HCT116 (cell line): ENCODE data around the gene UMAD1. TPM values are rescaled to one million over a fixed set of nuclear protein-coding genes. Genes with fewer than 3 reads are reported as not detected.

ENCODE experiments used
- ATAC-seq: fragments of 200-7000 bp; cut with Tn5 transposase; 2 replicates; pipeline ENCODE4 v1.9.1; 2020; ENCODE audit warnings: mild to moderate bottlenecking, moderate library complexity
- BruUV-seq: library from RNA; stranded (reverse); fragments of 400-500 nt; replicated peaks from 2 replicates; lab custom pipeline; 2021; lab: Mats Ljungman, UMichigan
- CTCF ChIA-PET: fragments of 300-600 bp; sonication (Branson Sonifier 250); formaldehyde crosslinking; loops from one replicate; lab custom pipeline; 2021; ENCODE audit warnings: antibody characterized with exemption; lab: Charles Lee
- POLR2A ChIA-PET: fragments of 300-600, 350-600 bp; sonication (Branson Sonifier 250); formaldehyde crosslinking; loops from one replicate; lab custom pipeline; 2021; ENCODE audit warnings: antibody characterized with exemption; lab: Charles Lee
- RAD21 ChIA-PET, 2 experiments: fragments of 300-600 bp; sonication (Branson Sonifier 250); formaldehyde crosslinking; loops; one replicate each; lab custom pipeline; 2023; ENCODE audit warnings: low total read pairs in 2 of 2; ENCODE audit not compliant: uncharacterized antibody in 2 of 2, unreplicated experiment in 2 of 2, low non-redundant PET in 1 of 2; lab: Charles Lee
- DNase-seq: peaks from one replicate; pipeline ENCODE4 v3.0.0-alpha.2; 2010; ENCODE audit warnings: low read depth, low spot score
- H2AFZ ChIP-seq: fragments of 200-600 bp; shearing (Covaris generic), sonication (generic); 2 replicates; pipeline ENCODE4 v1.6.1; 2017; ENCODE audit warnings: low read depth, mixed run types, mixed read lengths, antibody characterized with exemption, low read length; ENCODE audit not compliant: poor library complexity, severe bottlenecking
- H3K27ac ChIP-seq: 2 replicates; pipeline ENCODE4 v1.5.1; 2012; ENCODE audit warnings: low read depth, low read length
- H3K27me3 ChIP-seq: fragments of 200-600 bp; sonication (generic); 2 replicates; pipeline ENCODE4 v1.6.1; 2016; ENCODE audit warnings: mixed run types, low read length, mixed read lengths; ENCODE audit not compliant: insufficient read depth
- H3K36me3 ChIP-seq, 2 experiments: fragments of 200-500 bp in 1 of 2; fragments of 200-600 bp in 1 of 2; sonication (Bioruptor generic) in 1 of 2; sonication (generic) in 1 of 2; 2 replicates each; pipeline versions ENCODE4 v1.5.1 to v1.6.1; 2014 to 2016; ENCODE audit warnings: low read length in 2 of 2, inconsistent platforms in 1 of 2, mixed read lengths in 1 of 2, mixed run types in 1 of 2; ENCODE audit not compliant: insufficient read depth in 2 of 2, control insufficient read depth in 1 of 2
- H3K4me1 ChIP-seq, 2 experiments: fragments of 200-600 bp in 1 of 2; sonication (generic) in 1 of 2; 2 replicates each; pipeline versions ENCODE4 v1.5.1 to v1.6.1; 2012 to 2017; ENCODE audit warnings: low read length in 2 of 2, inconsistent platforms in 1 of 2, mild to moderate bottlenecking in 1 of 2, mixed read lengths in 1 of 2, mixed run types in 1 of 2, moderate library complexity in 1 of 2; ENCODE audit not compliant: insufficient read depth in 2 of 2, control insufficient read depth in 1 of 2
- H3K4me2 ChIP-seq: fragments of 200-600 bp; sonication (generic); 2 replicates; pipeline ENCODE4 v1.6.1; 2017; ENCODE audit warnings: mixed run types, low read length, mixed read lengths
- H3K4me3 ChIP-seq, 2 experiments: fragments of 200-600 bp in 1 of 2; sonication (generic) in 1 of 2; replicated peaks in 1 of 2; 2 replicates each; pipeline ENCODE4 v1.5.1; 2011 to 2016; ENCODE audit warnings: low read length in 2 of 2, control low read depth in 1 of 2, low read depth in 1 of 2, mild to moderate bottlenecking in 1 of 2, mixed read lengths in 1 of 2, mixed run types in 1 of 2
- H3K79me2 ChIP-seq: fragments of 200-600 bp; sonication (generic); 2 replicates; pipeline ENCODE4 v1.6.1; 2017; ENCODE audit warnings: mild to moderate bottlenecking, mixed run types, low read length, moderate library complexity, mixed read lengths; ENCODE audit not compliant: insufficient read depth
- H3K9ac ChIP-seq: fragments of 200-600 bp; sonication (generic); 2 replicates; pipeline ENCODE4 v1.6.1; 2016; ENCODE audit warnings: low read length, mixed read lengths
- H3K9me2 ChIP-seq: fragments of 200-600 bp; sonication (generic), shearing (Covaris generic); 2 replicates; pipeline ENCODE4 v1.6.1; 2017; ENCODE audit warnings: mixed run types, mild to moderate bottlenecking, moderate library complexity; ENCODE audit not compliant: insufficient read depth
- H3K9me3 ChIP-seq, 2 experiments: fragments of 200-500 bp in 1 of 2; fragments of 200-600 bp in 1 of 2; sonication (Bioruptor generic) in 1 of 2; sonication (generic) in 1 of 2; 2 replicates each; pipeline ENCODE4 v1.6.1; 2014 to 2017; ENCODE audit warnings: low read length in 2 of 2, mixed read lengths in 2 of 2, inconsistent platforms in 1 of 2, low read depth in 1 of 2, mild to moderate bottlenecking in 1 of 2, mixed run types in 1 of 2, moderate library complexity in 1 of 2; ENCODE audit not compliant: control insufficient read depth in 1 of 2, insufficient read depth in 1 of 2
- H4K20me1 ChIP-seq: fragments of 200-600 bp; sonication (generic), shearing (Covaris generic); 2 replicates; pipeline ENCODE4 v1.6.1; 2017; ENCODE audit warnings: mixed run types, mild to moderate bottlenecking, moderate library complexity; ENCODE audit not compliant: insufficient read depth
- ATF3 ChIP-seq: IDR thresholded peaks from 2 replicates; pipeline ENCODE4 v1.6.1; 2012
- CBX3 ChIP-seq: IDR thresholded peaks from 2 replicates; pipeline ENCODE4 v1.6.1; 2012; ENCODE audit warnings: low read depth
- CEBPB ChIP-seq: IDR thresholded peaks from 2 replicates; pipeline ENCODE4 v1.6.1; 2012; ENCODE audit warnings: low read depth
- CTCF ChIP-seq, 3 experiments: fragments of 200-600 bp in 1 of 3; sonication (generic) in 1 of 3; IDR thresholded peaks in 2 of 3; conservative IDR thresholded peaks in 1 of 3; 2 replicates each; pipeline ENCODE4 v1.5.1; 2012 to 2017; ENCODE audit warnings: low read depth in 2 of 3, low read length in 2 of 3, antibody characterized with exemption in 1 of 3, borderline replicate concordance in 1 of 3, control low read depth in 1 of 3, mild to moderate bottlenecking in 1 of 3, mixed read lengths in 1 of 3, mixed run types in 1 of 3, moderate library complexity in 1 of 3; ENCODE audit not compliant: insufficient read depth in 1 of 3
- EGR1 ChIP-seq: IDR thresholded peaks from 2 replicates; pipeline ENCODE4 v1.6.1; 2012; ENCODE audit warnings: low read depth
- ELF1 ChIP-seq: IDR thresholded peaks from 2 replicates; pipeline ENCODE4 v1.6.1; 2012; ENCODE audit warnings: low read depth, borderline replicate concordance
- EZH2 ChIP-seq: fragments of 200-600 bp; sonication (generic); IDR thresholded peaks from 2 replicates; pipeline ENCODE4 v1.6.1; 2017; ENCODE audit warnings: antibody characterized with exemption, mixed run types
- EZH2phosphoT487 ChIP-seq: fragments of 200-600 bp; IDR thresholded peaks from 2 replicates; pipeline ENCODE4 v1.6.1; 2018; ENCODE audit warnings: antibody characterized with exemption, borderline replicate concordance
- FOSL1 ChIP-seq: IDR thresholded peaks from 2 replicates; pipeline ENCODE4 v1.6.1; 2012; ENCODE audit warnings: low read depth
- MAX ChIP-seq: IDR thresholded peaks from 2 replicates; pipeline ENCODE4 v1.6.1; 2012
- POLR2A ChIP-seq: IDR thresholded peaks from 2 replicates; pipeline ENCODE4 v1.7.0; 2011; ENCODE audit warnings: borderline replicate concordance; ENCODE audit not compliant: insufficient read depth, insufficient read length; ENCODE audit errors: extremely low read depth
- POLR2AphosphoS5 ChIP-seq: IDR thresholded peaks from 2 replicates; pipeline ENCODE4 v1.6.1; 2011; ENCODE audit warnings: mild to moderate bottlenecking, low read depth, low read length, moderate library complexity
- SIN3A ChIP-seq: IDR thresholded peaks from 2 replicates; pipeline ENCODE4 v1.6.1; 2012; ENCODE audit warnings: low read depth
- SP1 ChIP-seq: IDR thresholded peaks from 2 replicates; pipeline ENCODE4 v1.6.1; 2012; ENCODE audit warnings: low read depth
- SRF ChIP-seq: IDR thresholded peaks from 2 replicates; pipeline ENCODE4 v1.6.1; 2012; ENCODE audit warnings: low read depth
- TCF7L2 ChIP-seq: IDR thresholded peaks from 2 replicates; pipeline ENCODE4 v1.7.0; 2011; ENCODE audit warnings: borderline replicate concordance, inconsistent platforms; ENCODE audit not compliant: insufficient read depth, insufficient read length; ENCODE audit errors: extremely low read depth
- YY1 ChIP-seq: IDR thresholded peaks from 2 replicates; pipeline ENCODE4 v1.6.1; 2011; ENCODE audit warnings: low read length, low read depth, moderate library complexity, mild to moderate bottlenecking; ENCODE audit not compliant: insufficient replicate concordance; ENCODE audit errors: extremely low read depth
- ZFX ChIP-seq: fragments of 450-650 bp; IDR thresholded peaks from 2 replicates; pipeline ENCODE4 v1.6.1; 2017
- ZNF274 ChIP-seq: fragments of 200-500 bp; sonication (Bioruptor generic); IDR thresholded peaks from 2 replicates; pipeline ENCODE4 v1.6.1; 2014; ENCODE audit warnings: mild to moderate bottlenecking, low read depth, low read length, inconsistent platforms
- intact Hi-C: fragments of 100-400 bp; cut with micrococcal nuclease; formaldehyde crosslinking; loops from 2 replicates; pipeline ENCODE4 v1.10.0; 2022
- total RNA-seq: library from RNA; stranded (reverse); gene quantifications from one replicate; pipeline ENCODE4 v1.2.1, GENCODE V29; 2021; ENCODE audit not compliant: unreplicated experiment
- TF ChIP-seq, protein P1 (sequence below): IDR thresholded peaks from 2 replicates; pipeline ENCODE4 v1.6.1; 2012; ENCODE audit warnings: low read depth

The UMAD1 gene
- total RNA-seq, 1 experiment from 2014 or later: 12.7 TPM

GRCh38 chr7:7911369-7912123 is 271.0 kb downstream of the UMAD1 start:
- Histone ChIP-seq H3K4me1 (no peaks in the 10 kb centered on the region), H3K4me3 (no peak overlapping the region), H4K20me1 (no peaks in the 10 kb centered on the region), H2AFZ (no peak overlapping the region), H3K9me3 (no peaks in the 10 kb centered on the region), H3K4me2 (no peak overlapping the region), H3K36me3 (no peaks in the 10 kb centered on the region), H3K9me2 (no peaks in the 10 kb centered on the region), H3K9ac (no peak overlapping the region), H3K27ac (no peak overlapping the region), H3K79me2 (no peaks in the 10 kb centered on the region), H3K27me3 (no peaks in the 10 kb centered on the region)
- ChIA-PET POLR2A (no interaction called here), RAD21 (no interaction called here), CTCF (no interaction called here)
- TF ChIP-seq POLR2AphosphoS5 (no peak), ELF1 (no peak), ZNF274 (no peak), SRF (no peak), POLR2A (no peak), YY1 (no peak), FOSL1 (no peak), TCF7L2 (no peak), SP1 (no peak), CEBPB (no peak), ATF3 (no peak), ZFX (no peak), CBX3 (no peak), SIN3A (no peak), MAX (no peak), EZH2 (no peak), CTCF (IDR thresholded peaks at IDR 0.05 in 2 of 3, conservative IDR thresholded peaks at IDR 0.05 in 1 of 3; ENCODE audit: borderline replicate concordance in 1 of 3, insufficient read depth in 1 of 3, low read depth in 2 of 3, low read length in 2 of 3) (no peak), EGR1 (no peak), EZH2phosphoT487 (no peak)
- TF ChIP-seq, protein P1, sequence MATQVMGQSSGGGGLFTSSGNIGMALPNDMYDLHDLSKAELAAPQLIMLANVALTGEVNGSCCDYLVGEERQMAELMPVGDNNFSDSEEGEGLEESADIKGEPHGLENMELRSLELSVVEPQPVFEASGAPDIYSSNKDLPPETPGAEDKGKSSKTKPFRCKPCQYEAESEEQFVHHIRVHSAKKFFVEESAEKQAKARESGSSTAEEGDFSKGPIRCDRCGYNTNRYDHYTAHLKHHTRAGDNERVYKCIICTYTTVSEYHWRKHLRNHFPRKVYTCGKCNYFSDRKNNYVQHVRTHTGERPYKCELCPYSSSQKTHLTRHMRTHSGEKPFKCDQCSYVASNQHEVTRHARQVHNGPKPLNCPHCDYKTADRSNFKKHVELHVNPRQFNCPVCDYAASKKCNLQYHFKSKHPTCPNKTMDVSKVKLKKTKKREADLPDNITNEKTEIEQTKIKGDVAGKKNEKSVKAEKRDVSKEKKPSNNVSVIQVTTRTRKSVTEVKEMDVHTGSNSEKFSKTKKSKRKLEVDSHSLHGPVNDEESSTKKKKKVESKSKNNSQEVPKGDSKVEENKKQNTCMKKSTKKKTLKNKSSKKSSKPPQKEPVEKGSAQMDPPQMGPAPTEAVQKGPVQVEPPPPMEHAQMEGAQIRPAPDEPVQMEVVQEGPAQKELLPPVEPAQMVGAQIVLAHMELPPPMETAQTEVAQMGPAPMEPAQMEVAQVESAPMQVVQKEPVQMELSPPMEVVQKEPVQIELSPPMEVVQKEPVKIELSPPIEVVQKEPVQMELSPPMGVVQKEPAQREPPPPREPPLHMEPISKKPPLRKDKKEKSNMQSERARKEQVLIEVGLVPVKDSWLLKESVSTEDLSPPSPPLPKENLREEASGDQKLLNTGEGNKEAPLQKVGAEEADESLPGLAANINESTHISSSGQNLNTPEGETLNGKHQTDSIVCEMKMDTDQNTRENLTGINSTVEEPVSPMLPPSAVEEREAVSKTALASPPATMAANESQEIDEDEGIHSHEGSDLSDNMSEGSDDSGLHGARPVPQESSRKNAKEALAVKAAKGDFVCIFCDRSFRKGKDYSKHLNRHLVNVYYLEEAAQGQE: no peak
- ATAC-seq (no peak), DNase-seq (no peak)
- intact Hi-C loops: no loop called here
- no TSS peak for BruUV-seq
